Endothelial cell of umbilical vein (primary cell): ENCODE results near the gene LIN7A. TPM values are rescaled to one million over a fixed set of nuclear protein-coding genes. Genes with fewer than 3 reads are reported as not detected.
A peak's percentile ranks its signal among the peaks of the same experiment; 100 is the strongest.

Experiments
- BruUV-seq: library from RNA; stranded (reverse); fragments of 400-500 nt; replicated peaks from 2 replicates; lab custom pipeline; 2021; lab: Mats Ljungman, UMichigan
- CTCF ChIA-PET: fragments of 300-600, 350-600 bp; sonication (Branson Sonifier 250); formaldehyde crosslinking; loops from one replicate; lab custom pipeline; 2021; ENCODE audit warnings: antibody characterized with exemption, inconsistent platforms; lab: Charles Lee
- POLR2A ChIA-PET: fragments of 300-600, 350-600 bp; sonication (Branson Sonifier 250); formaldehyde crosslinking; loops from one replicate; lab custom pipeline; 2021; ENCODE audit warnings: antibody characterized with exemption, inconsistent platforms; lab: Charles Lee
- DNase-seq: peaks from one replicate; pipeline ENCODE4 v3.0.0-alpha.2; 2011; ENCODE audit warnings: low read depth, low spot score
- FAIRE-seq: peaks from 2 replicates; lab custom pipeline; 2011; peaks lifted over from hg19 to GRCh38; lab: Jason Lieb, UNC
- H2AFZ ChIP-seq: 2 replicates; pipeline ENCODE4 v1.6.0; 2012; ENCODE audit warnings: low read depth, low read length, control low read depth, inconsistent platforms
- H3K27ac ChIP-seq: 2 replicates; pipeline ENCODE4 v1.5.1; 2011; ENCODE audit warnings: low read depth, mild to moderate bottlenecking, control low read depth, low read length, moderate library complexity; ENCODE audit not compliant: insufficient read depth
- H3K27me3 ChIP-seq, 2 experiments: 2 replicates each; pipeline versions ENCODE4 v1.6.0 to v1.6.1; 2011; ENCODE audit warnings: low read length in 2 of 2, mixed read lengths in 1 of 2; ENCODE audit not compliant: control insufficient read depth in 2 of 2, insufficient read depth in 2 of 2
- H3K36me3 ChIP-seq, 2 experiments: 2 replicates in 1 of 2; 3 replicates in 1 of 2; pipeline ENCODE4 v1.5.1; 2011; ENCODE audit warnings: low read length in 2 of 2, mild to moderate bottlenecking in 1 of 2, moderate library complexity in 1 of 2; ENCODE audit not compliant: control insufficient read depth in 2 of 2, insufficient read depth in 2 of 2; ENCODE audit errors: extremely low read depth in 1 of 2
- H3K4me1 ChIP-seq: 3 replicates; pipeline ENCODE4 v1.5.1; 2011; ENCODE audit warnings: mild to moderate bottlenecking, low read length; ENCODE audit not compliant: control insufficient read depth, insufficient read depth; ENCODE audit errors: extremely low read depth
- H3K4me2 ChIP-seq: 2 replicates; pipeline ENCODE4 v1.6.1; 2011; ENCODE audit warnings: low read length, control low read depth, mixed read lengths; ENCODE audit not compliant: insufficient read depth
- H3K4me3 ChIP-seq, 3 experiments: fragments of 200-600 bp in 1 of 3; sonication (generic), shearing (Covaris generic) in 1 of 3; replicated peaks in 1 of 3; 2 replicates each; pipeline ENCODE4 v1.5.1; 2011 to 2016; ENCODE audit warnings: control low read depth in 3 of 3, low read length in 3 of 3, mild to moderate bottlenecking in 2 of 3, inconsistent platforms in 1 of 3, low read depth in 1 of 3, moderate library complexity in 1 of 3; ENCODE audit not compliant: insufficient read depth in 1 of 3
- H3K79me2 ChIP-seq: 2 replicates; pipeline ENCODE4 v1.6.0; 2012; ENCODE audit warnings: low read length, inconsistent platforms; ENCODE audit not compliant: control insufficient read depth, insufficient read depth
- H3K9ac ChIP-seq: replicated peaks from 2 replicates; pipeline ENCODE3; 2011; ENCODE audit warnings: low read length, control low read depth; ENCODE audit not compliant: insufficient read depth; ENCODE audit errors: extremely low read depth
- H3K9me1 ChIP-seq: replicated peaks from 3 replicates; pipeline ENCODE4 v1.6.0; 2011; ENCODE audit warnings: mild to moderate bottlenecking, low read length; ENCODE audit not compliant: control insufficient read depth, insufficient read depth; ENCODE audit errors: extremely low read depth
- H3K9me3 ChIP-seq: replicated peaks from 2 replicates; pipeline ENCODE4 v1.5.1; 2012; ENCODE audit warnings: low read length, inconsistent platforms; ENCODE audit not compliant: control insufficient read depth, insufficient read depth
- H4K20me1 ChIP-seq: replicated peaks from 2 replicates; pipeline ENCODE3; 2011; ENCODE audit warnings: mild to moderate bottlenecking, low read length; ENCODE audit not compliant: control insufficient read depth, insufficient read depth; ENCODE audit errors: extremely low read depth
- CTCF ChIP-seq, 2 donors: IDR thresholded peaks; 1 replicate in 1 of 2; 2 replicates in 1 of 2; pipeline ENCODE4 v1.5.1; 2011; ENCODE audit warnings: low read length in 2 of 2, mild to moderate bottlenecking in 2 of 2, moderate library complexity in 2 of 2, control low read depth in 1 of 2, inconsistent platforms in 1 of 2, low read depth in 1 of 2; ENCODE audit not compliant: insufficient read depth in 1 of 2; ENCODE audit errors: extremely low read depth in 1 of 2
- EZH2 ChIP-seq: IDR thresholded peaks from 2 replicates; pipeline ENCODE4 v1.6.1; 2012; ENCODE audit warnings: borderline replicate concordance, low read depth, mild to moderate bottlenecking, moderate library complexity, low read length, inconsistent platforms; ENCODE audit not compliant: severe bottlenecking
- FOS ChIP-seq: IDR thresholded peaks from 2 replicates; pipeline ENCODE4 v1.6.1; 2011; ENCODE audit warnings: mild to moderate bottlenecking, low read length, moderate library complexity, borderline replicate concordance; ENCODE audit not compliant: insufficient read depth
- GATA2 ChIP-seq: IDR thresholded peaks from 2 replicates; pipeline ENCODE4 v1.7.0; 2011; ENCODE audit warnings: low read depth, mild to moderate bottlenecking, moderate library complexity, mixed read lengths, low read length; ENCODE audit not compliant: insufficient read length, insufficient read depth
- JUN ChIP-seq: IDR thresholded peaks from 2 replicates; pipeline ENCODE4 v1.6.1; 2011; ENCODE audit warnings: borderline replicate concordance, low read depth; ENCODE audit not compliant: insufficient read length, insufficient read depth
- MAX ChIP-seq: IDR thresholded peaks from 2 replicates; pipeline ENCODE4 v1.6.1; 2011; ENCODE audit not compliant: insufficient read depth, insufficient read length
- MYC ChIP-seq: IDR thresholded peaks from one replicate; pipeline ENCODE4 v1.6.1; 2011; ENCODE audit warnings: mild to moderate bottlenecking, low read depth, low read length
- POLR2A ChIP-seq: IDR thresholded peaks from 2 replicates; pipeline ENCODE4 v1.6.1; 2012; ENCODE audit warnings: low read depth, mild to moderate bottlenecking, control low read depth, low read length
- POLR2AphosphoS5 ChIP-seq: IDR thresholded peaks from 2 replicates; pipeline ENCODE4 v1.6.1; 2012; ENCODE audit warnings: low read depth, mild to moderate bottlenecking, control low read depth, low read length, moderate library complexity; ENCODE audit not compliant: insufficient read depth
- dilution Hi-C: fragments of 300-500 bp; cut with MboI; formaldehyde crosslinking; loops from one replicate; pipeline ENCODE4 v1.15.0; 2019; ENCODE audit warnings: low sequenced_read_pairs; ENCODE audit not compliant: extremely low pct_ligation_motif_present
- intact Hi-C: fragments of 100-400 bp; cut with micrococcal nuclease; formaldehyde crosslinking; loops from one replicate; pipeline ENCODE4 v1.10.0; 2022
- polyA plus RNA-seq, 4 experiments: library from polyadenylated mRNA; depleted of rRNA in 3 of 4; stranded (reverse) in 3 of 4; unstranded in 1 of 4; fragments of >200 nt; gene quantifications; 2 replicates each; pipeline versions ENCODE4 v1.2.1 to v1.2.3, GENCODE V29; 2011 to 2012; ENCODE audit warnings: missing spikeins in 1 of 4
- total RNA-seq: library from RNA; stranded (reverse); gene quantifications from 2 replicates; pipeline ENCODE4 v1.2.3, GENCODE V29; 2021

Gene LIN7A
- total and polyA plus RNA-seq, 2 donors (not counting 3 experiments of a cell fraction or from before 2014, with no cell fraction given) = 1.6 to 4.3 TPM

GRCh38 chr12:80936642-80937390 lies 918 bp downstream of the LIN7A start:
- DNase-seq = peak; percentile 44
- TF ChIP-seq FOS = no peak
- no peak for TF ChIP-seq EZH2
- no peak for TF ChIP-seq POLR2A
- TF ChIP-seq CTCF (IDR thresholded peaks at IDR 0.05; ENCODE audit: extremely low read depth in 1 of 2, insufficient read depth in 1 of 2, low read depth in 1 of 2, low read length in 2 of 2) = no peak
- TF ChIP-seq MAX = no peak
- no peak for TF ChIP-seq MYC
- TF ChIP-seq POLR2AphosphoS5 = no peak
- no peak for TF ChIP-seq GATA2
- TF ChIP-seq JUN = no peak
- POLR2A ChIA-PET = no interaction called here

More at GRCh38 chr12:80936642-80937390, 918 bp downstream of the LIN7A start:
- intact Hi-C loops = loop anchor here (5.0 kb wide), 3 partner anchors 140 to 320 kb away; partner anchors contain the start of gene ACSS3
- peaks cover 0 to 2% of the 10 kb centered on the region in 2 experiments for H3K27me3 ChIP-seq
- H3K4me3 ChIP-seq = peak overlapping the region; percentile 47 to 68 (median 64)
- H4K20me1 ChIP-seq = no peaks in the 10 kb centered on the region
- H3K9me1 ChIP-seq = no peaks in the 10 kb centered on the region
- no peaks in the 10 kb centered on the region for H3K79me2 ChIP-seq
- CTCF ChIA-PET = interaction anchor here (0.7 to 2.9 kb wide), 7 partner anchors 10 to 742 kb away, joined by 3 to 17 read pairs (median 6); no protein-coding TSS in a partner anchor
- peak overlapping the region; percentile 28 for H3K9ac ChIP-seq
- no peak overlapping the region for H3K27ac ChIP-seq
- H2AFZ ChIP-seq = peak overlapping the region; percentile 93
- H3K9me3 ChIP-seq = no peaks in the 10 kb centered on the region
- BruUV-seq = no TSS peak
- dilution Hi-C loops = no loop called here
- peaks cover 2% of the 10 kb centered on the region for H3K4me1 ChIP-seq
- no peak for FAIRE-seq
- H3K36me3 ChIP-seq = no peaks in the 10 kb centered on the region
- peak overlapping the region; percentile 79 for H3K4me2 ChIP-seq
